Cardiac muscle cell (in vitro differentiated cells and primary cell): ENCODE data around the gene SYT13. TPM values are rescaled to one million over a fixed set of nuclear protein-coding genes. Genes with fewer than 3 reads are reported as not detected.

Experiments
- DNase-seq, 2 donors: peaks; one replicate each; pipeline versions ENCODE4 v3.0.0 to v3.0.0-alpha.2; 2010 to 2017; ENCODE audit warnings: low read depth in 1 of 2, low spot score in 1 of 2
- H3K27ac ChIP-seq: fragments of 200-600 bp; sonication (generic); 2 replicates; pipeline ENCODE4 v1.5.1; 2016
- H3K27me3 ChIP-seq: fragments of 200-600 bp; sonication (generic); 2 replicates; pipeline ENCODE4 v1.6.0; 2016; ENCODE audit warnings: control low read depth
- H3K36me3 ChIP-seq: fragments of 200-600 bp; sonication (generic); 2 replicates; pipeline ENCODE4 v1.5.1; 2016; ENCODE audit warnings: control low read depth
- H3K4me1 ChIP-seq: fragments of 200-600 bp; sonication (generic); 2 replicates; pipeline ENCODE4 v1.8.1; 2017; ENCODE audit warnings: low read depth, mild to moderate bottlenecking, mixed run types
- H3K4me3 ChIP-seq: fragments of 200-600 bp; sonication (generic); 2 replicates; pipeline ENCODE4 v1.5.1; 2016; ENCODE audit warnings: mild to moderate bottlenecking
- H3K9me3 ChIP-seq: fragments of 200-600 bp; sonication (generic); 2 replicates; pipeline ENCODE4 v1.5.1; 2017; ENCODE audit warnings: low read depth, mild to moderate bottlenecking, control low read depth
- CTCF ChIP-seq: IDR thresholded peaks from 2 replicates; pipeline ENCODE4 v1.5.1; 2012; ENCODE audit warnings: low read depth, mild to moderate bottlenecking, low read length
- polyA plus RNA-seq: library from polyadenylated mRNA; unstranded; fragments of >200 nt; fragmentation: Nextera tagmentation; extraction: Ambion mirVana; gene quantifications from 2 replicates; pipeline ENCODE4 v1.2.1, GENCODE V29; 2016
- total RNA-seq: library from RNA; depleted of rRNA; stranded (reverse); fragments of >200 nt; gene quantifications from 2 replicates; pipeline ENCODE4 v1.2.3, GENCODE V29; 2016

The SYT13 gene
- total and polyA plus RNA-seq, 2 experiments from 2014 or later, result 0.09 to 1.6 TPM

DNA sequence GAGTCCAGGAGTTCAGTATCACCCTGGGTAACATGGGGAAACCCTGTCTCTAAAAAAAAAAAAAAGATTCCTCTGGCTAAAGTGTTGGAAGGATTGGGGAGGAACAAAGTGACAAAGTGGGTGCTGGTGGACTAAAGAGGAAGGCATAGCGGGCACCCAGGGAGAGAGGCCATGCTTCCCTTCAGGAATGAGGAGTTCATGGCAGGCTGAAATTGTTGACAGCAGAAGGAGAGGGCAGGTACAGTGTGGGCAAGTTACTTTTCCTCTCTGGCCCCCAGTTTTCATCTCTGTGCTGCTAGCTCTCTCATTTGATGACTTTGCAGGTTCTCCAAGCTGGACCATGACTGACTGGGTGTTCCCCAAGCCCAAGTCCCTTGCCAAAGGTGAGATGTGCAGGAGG lies 4.4 kb upstream of the SYT13 start:
- Histone ChIP-seq H3K4me3 (no peak overlapping the region), H3K4me1 (no peaks in the 10 kb centered on the region), H3K27me3 (peaks cover 50% of the 10 kb centered on the region), H3K27ac (no peak overlapping the region), H3K36me3 (no peaks in the 10 kb centered on the region), H3K9me3 (no peaks in the 10 kb centered on the region)
- no peak for DNase-seq
- TF ChIP-seq CTCF, result no peak

DNA sequence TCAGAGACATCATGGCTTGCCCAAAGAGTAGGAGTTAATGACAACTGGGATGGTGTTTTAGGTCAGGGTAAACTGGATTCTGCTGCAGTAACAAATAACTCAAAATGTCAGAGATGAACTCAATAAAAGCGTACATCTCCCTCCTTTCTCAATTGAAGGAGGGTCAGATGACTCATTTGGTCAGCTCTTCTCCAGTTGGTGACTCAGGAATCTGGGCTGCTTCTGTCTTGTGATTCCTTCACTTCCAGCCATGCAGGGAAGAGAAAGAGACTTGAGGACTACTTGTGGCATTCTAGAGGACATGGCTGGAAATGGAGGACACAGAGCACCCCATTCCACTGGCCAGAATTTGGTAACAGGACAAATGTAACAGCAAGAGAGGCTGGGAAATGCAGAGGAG lies 3.2 kb upstream of the SYT13 start:
- no peak overlapping the region for H3K4me3 ChIP-seq
- no peaks in the 10 kb centered on the region for H3K4me1 ChIP-seq
- no peak overlapping the region for H3K27ac ChIP-seq
- H3K9me3 ChIP-seq, result no peaks in the 10 kb centered on the region
- TF ChIP-seq CTCF, result no peak
- peak in 1 of 2 donors; percentile 56 for DNase-seq
- no peaks in the 10 kb centered on the region for H3K36me3 ChIP-seq
- peaks cover 62% of the 10 kb centered on the region for H3K27me3 ChIP-seq

DNA sequence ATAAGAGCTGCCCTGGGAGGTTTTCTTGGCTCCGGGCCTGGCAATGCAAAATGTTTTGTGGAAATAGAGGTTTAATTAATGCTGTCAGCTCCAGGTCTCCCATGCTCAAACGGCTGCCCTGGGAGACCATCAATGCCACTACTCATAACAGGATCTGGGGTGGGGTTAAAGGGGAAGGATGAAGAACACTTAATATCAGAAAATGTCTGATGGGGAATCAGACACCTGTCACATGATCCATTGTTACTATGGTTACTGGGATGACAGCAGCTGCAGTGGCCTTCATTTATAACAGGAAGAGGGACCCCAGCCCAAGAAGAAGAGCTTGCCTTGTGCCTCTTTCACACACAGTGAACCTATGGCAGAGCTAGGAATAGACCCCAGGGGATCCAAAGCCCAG lies 2.2 kb upstream of the SYT13 start:
- Histone ChIP-seq H3K9me3 (no peaks in the 10 kb centered on the region), H3K36me3 (no peaks in the 10 kb centered on the region), H3K4me1 (no peaks in the 10 kb centered on the region), H3K27ac (no peak overlapping the region), H3K27me3 (peaks cover 72% of the 10 kb centered on the region), H3K4me3 (no peak overlapping the region)
- DNase-seq, result no peak
- no peak for TF ChIP-seq CTCF

DNA sequence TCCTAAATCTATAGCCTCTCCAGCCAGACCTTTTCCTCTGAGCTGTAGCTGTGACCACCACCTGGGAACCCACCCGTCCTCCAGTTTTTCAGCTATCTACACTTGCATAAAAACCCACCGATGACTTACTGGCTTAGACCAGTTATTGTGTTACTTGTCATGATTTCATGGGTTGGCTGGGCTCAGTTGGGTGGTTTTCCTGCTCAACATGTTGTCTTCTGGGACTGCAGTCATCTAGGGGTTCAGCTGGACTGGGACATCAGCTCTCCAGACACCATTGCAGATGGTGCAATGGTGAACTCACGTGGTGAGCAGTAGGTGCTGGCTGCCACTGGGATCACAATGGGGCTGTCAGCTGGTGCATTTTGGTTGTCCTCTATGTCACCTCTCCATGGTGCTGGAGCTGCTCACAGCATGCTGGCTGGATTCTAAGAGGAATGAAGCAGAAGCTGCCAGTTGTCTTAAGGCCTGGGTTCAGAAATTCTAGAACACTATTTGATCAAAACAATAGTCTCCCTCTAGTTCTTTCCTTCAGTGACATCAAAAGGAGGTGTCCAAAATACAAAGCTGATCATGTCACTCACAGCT lies 1.3 kb upstream of the SYT13 start:
- no peak overlapping the region for H3K27ac ChIP-seq
- no peaks in the 10 kb centered on the region for H3K36me3 ChIP-seq
- H3K4me1 ChIP-seq, result no peaks in the 10 kb centered on the region
- H3K9me3 ChIP-seq, result no peaks in the 10 kb centered on the region
- H3K4me3 ChIP-seq, result no peak overlapping the region
- peaks cover 72% of the 10 kb centered on the region for H3K27me3 ChIP-seq
- DNase-seq, result peak in 1 of 2 donors; percentile 19
- TF ChIP-seq CTCF, result no peak

- Histone ChIP-seq H3K36me3 (no peaks in the 10 kb centered on the region), H3K4me3 (peak overlapping the region; percentile 39), H3K27me3 (peaks cover 60% of the 10 kb centered on the region), H3K27ac (no peak overlapping the region), H3K4me1 (no peaks in the 10 kb centered on the region), H3K9me3 (no peaks in the 10 kb centered on the region)
- DNase-seq, result no peak
- TF ChIP-seq CTCF, result no peak
Measured at GRCh38 chr11:45285250-45285828, 802 bp downstream of the SYT13 start.
